Osteoblast (primary cell): ENCODE measurements around the gene PYROXD2. TPM values are rescaled to one million over a fixed set of nuclear protein-coding genes. Genes with fewer than 3 reads are reported as not detected.
A peak's percentile ranks its signal among the peaks of the same experiment; 100 is the strongest.

Experiments used
- DNase-seq: peaks from one replicate; pipeline ENCODE4 v3.0.0; 2011; ENCODE audit warnings: low spot score, mixed read lengths; ENCODE audit not compliant: insufficient read length; ENCODE audit errors: missing footprints
- H2AFZ ChIP-seq: 2 replicates; pipeline ENCODE4 v1.6.0; 2011; ENCODE audit warnings: mild to moderate bottlenecking, low read length
- H3K27ac ChIP-seq: 2 replicates; pipeline ENCODE4 v1.5.1; 2011; ENCODE audit warnings: mild to moderate bottlenecking, low read depth, low read length, moderate library complexity
- H3K27me3 ChIP-seq: 2 replicates; pipeline ENCODE4 v1.6.0; 2012; ENCODE audit warnings: mild to moderate bottlenecking, control low read depth, inconsistent platforms, low read length, moderate library complexity; ENCODE audit not compliant: insufficient read depth
- H3K36me3 ChIP-seq: 2 replicates; pipeline ENCODE4 v1.5.1; 2011; ENCODE audit warnings: mild to moderate bottlenecking, low read length, control low read depth, moderate library complexity; ENCODE audit not compliant: insufficient read depth
- H3K4me1 ChIP-seq: 2 replicates; pipeline ENCODE4 v1.5.1; 2011; ENCODE audit warnings: mild to moderate bottlenecking, low read length, control low read depth, moderate library complexity; ENCODE audit not compliant: insufficient read depth
- H3K4me2 ChIP-seq: 2 replicates; pipeline ENCODE4 v1.6.0; 2011; ENCODE audit warnings: mild to moderate bottlenecking, low read length; ENCODE audit not compliant: insufficient read depth
- H3K4me3 ChIP-seq: fragments of 200-600 bp; sonication (generic); 3 replicates; pipeline ENCODE4 v1.5.1; 2012; ENCODE audit warnings: mild to moderate bottlenecking, low read length, inconsistent platforms; ENCODE audit not compliant: insufficient read depth
- H3K79me2 ChIP-seq: 2 replicates; pipeline ENCODE4 v1.6.0; 2012; ENCODE audit warnings: mild to moderate bottlenecking, low read length, control low read depth, inconsistent platforms; ENCODE audit not compliant: insufficient read depth
- H3K9me3 ChIP-seq: 2 replicates; pipeline ENCODE4 v1.5.1; 2011; ENCODE audit warnings: low read depth, low read length, control low read depth
- H4K20me1 ChIP-seq: 2 replicates; pipeline ENCODE4 v1.6.0; 2012; ENCODE audit warnings: mild to moderate bottlenecking, low read length, control low read depth; ENCODE audit not compliant: insufficient read depth
- CTCF ChIP-seq: IDR thresholded peaks from 2 replicates; pipeline ENCODE4 v1.5.1; 2011; ENCODE audit warnings: mild to moderate bottlenecking, low read depth, low read length, moderate library complexity; ENCODE audit errors: extremely low read depth
- total RNA-seq: library from RNA; depleted of rRNA; stranded (reverse); fragments of >200 nt; gene quantifications from 2 replicates; pipeline ENCODE4 v1.2.3, GENCODE V29; 2012

Gene PYROXD2
- total RNA-seq, 1 donor: 11.6 TPM

DNA sequence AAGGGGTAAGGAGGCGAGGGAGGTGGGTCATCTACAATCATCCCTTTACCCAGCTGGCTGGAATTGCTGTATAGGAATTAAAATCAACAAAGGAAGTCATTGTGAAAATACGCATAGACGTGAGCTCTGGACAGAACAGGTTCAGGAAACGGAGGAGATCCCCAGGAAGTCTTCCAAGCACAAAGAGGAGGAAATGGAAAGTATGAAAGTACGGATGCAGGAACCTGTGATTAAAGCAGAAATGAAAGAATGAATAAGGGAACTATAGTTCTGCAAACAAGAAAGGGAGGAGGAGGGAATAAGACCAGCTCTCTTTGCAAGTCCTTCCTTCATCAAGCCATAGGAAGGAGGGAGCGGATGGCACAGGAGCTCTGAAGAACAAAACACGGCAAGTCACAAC lies 61.8 kb downstream of the PYROXD2 start:
- Histone ChIP-seq H3K4me1 (peaks cover 36% of the 10 kb centered on the region), H3K36me3 (no peaks in the 10 kb centered on the region), H3K79me2 (no peaks in the 10 kb centered on the region), H4K20me1 (no peaks in the 10 kb centered on the region), H3K27me3 (no peaks in the 10 kb centered on the region), H2AFZ (no peak overlapping the region), H3K9me3 (no peaks in the 10 kb centered on the region), H3K27ac (no peak overlapping the region), H3K4me2 (no peak overlapping the region), H3K4me3 (no peak overlapping the region)
- no peak for DNase-seq
- TF ChIP-seq CTCF: no peak

DNA sequence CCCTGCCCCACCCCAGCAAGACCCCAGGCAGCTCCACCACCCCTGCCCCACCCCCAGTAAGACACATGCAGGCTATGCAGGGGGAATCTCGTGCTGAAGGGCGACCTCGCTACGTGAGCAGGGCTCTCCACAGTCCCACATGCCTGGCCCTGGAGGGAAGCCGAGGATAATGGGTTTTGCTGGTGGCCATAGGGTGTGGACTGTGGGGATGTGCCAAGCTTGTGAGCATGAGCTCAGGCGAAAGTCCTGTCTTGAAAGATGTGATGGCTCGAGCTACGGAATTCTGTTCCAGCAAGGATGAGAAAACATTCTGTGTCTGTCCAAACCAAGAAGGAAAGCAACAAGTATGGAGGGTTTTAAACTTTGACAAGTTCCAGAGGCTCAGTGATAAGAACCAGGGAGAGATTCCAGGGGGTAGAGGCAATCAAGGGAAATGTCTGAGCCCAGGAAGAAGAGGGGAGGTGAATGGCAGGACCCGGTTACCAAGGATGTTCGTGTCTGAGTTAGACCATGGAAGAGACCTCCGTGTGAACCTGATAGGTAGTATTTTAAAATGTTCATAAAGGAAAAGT lies 63.1 kb downstream of the PYROXD2 start:
- H3K9me3 ChIP-seq: no peaks in the 10 kb centered on the region
- H3K4me3 ChIP-seq: no peak overlapping the region
- no peak overlapping the region for H2AFZ ChIP-seq
- peaks cover 24% of the 10 kb centered on the region for H3K4me1 ChIP-seq
- no peaks in the 10 kb centered on the region for H4K20me1 ChIP-seq
- no peaks in the 10 kb centered on the region for H3K79me2 ChIP-seq
- H3K36me3 ChIP-seq: no peaks in the 10 kb centered on the region
- no peaks in the 10 kb centered on the region for H3K27me3 ChIP-seq
- H3K4me2 ChIP-seq: no peak overlapping the region
- TF ChIP-seq CTCF: no peak
- DNase-seq: no peak
- no peak overlapping the region for H3K27ac ChIP-seq

- H3K4me3 ChIP-seq: peak overlapping the region; percentile 11
These were observed 65.5 kb downstream of the PYROXD2 start for GRCh38 chr10:98349508-98349922.

GRCh38 chr10:98346847-98347246 lies 68.1 kb downstream of the PYROXD2 start:
- Histone ChIP-seq H3K9me3 (peaks cover 4% of the 10 kb centered on the region), H4K20me1 (no peaks in the 10 kb centered on the region), H3K27ac (no peak overlapping the region), H2AFZ (no peak overlapping the region), H3K4me2 (no peak overlapping the region), H3K4me1 (peaks cover 38% of the 10 kb centered on the region), H3K4me3 (no peak overlapping the region), H3K79me2 (no peaks in the 10 kb centered on the region), H3K27me3 (no peaks in the 10 kb centered on the region), H3K36me3 (no peaks in the 10 kb centered on the region)
- TF ChIP-seq CTCF: no peak
- DNase-seq: no peak

More at GRCh38 chr10:98349508-98349922, 65.5 kb downstream of the PYROXD2 start:
- Histone ChIP-seq H3K9me3 (peaks cover 4% of the 10 kb centered on the region), H3K4me1 (peaks cover 32% of the 10 kb centered on the region), H4K20me1 (no peaks in the 10 kb centered on the region), H3K4me2 (peak overlapping the region; percentile 49), H3K27ac (peak overlapping the region; percentile 81), H3K27me3 (no peaks in the 10 kb centered on the region), H2AFZ (no peak overlapping the region), H3K36me3 (no peaks in the 10 kb centered on the region), H3K79me2 (no peaks in the 10 kb centered on the region)
- DNase-seq: peak; percentile 97
- no peak for TF ChIP-seq CTCF
